ENCODE data around the gene KRTAP10-4.
A peak's percentile ranks its signal among the peaks of the same experiment; 100 is the strongest.
"Not testable (repeated sequence)": the region's sequence is repeated elsewhere in the genome, so short reads cannot be mapped to it uniquely, and the experiment has no call there.

KRTAP10-4 gene

DNA sequence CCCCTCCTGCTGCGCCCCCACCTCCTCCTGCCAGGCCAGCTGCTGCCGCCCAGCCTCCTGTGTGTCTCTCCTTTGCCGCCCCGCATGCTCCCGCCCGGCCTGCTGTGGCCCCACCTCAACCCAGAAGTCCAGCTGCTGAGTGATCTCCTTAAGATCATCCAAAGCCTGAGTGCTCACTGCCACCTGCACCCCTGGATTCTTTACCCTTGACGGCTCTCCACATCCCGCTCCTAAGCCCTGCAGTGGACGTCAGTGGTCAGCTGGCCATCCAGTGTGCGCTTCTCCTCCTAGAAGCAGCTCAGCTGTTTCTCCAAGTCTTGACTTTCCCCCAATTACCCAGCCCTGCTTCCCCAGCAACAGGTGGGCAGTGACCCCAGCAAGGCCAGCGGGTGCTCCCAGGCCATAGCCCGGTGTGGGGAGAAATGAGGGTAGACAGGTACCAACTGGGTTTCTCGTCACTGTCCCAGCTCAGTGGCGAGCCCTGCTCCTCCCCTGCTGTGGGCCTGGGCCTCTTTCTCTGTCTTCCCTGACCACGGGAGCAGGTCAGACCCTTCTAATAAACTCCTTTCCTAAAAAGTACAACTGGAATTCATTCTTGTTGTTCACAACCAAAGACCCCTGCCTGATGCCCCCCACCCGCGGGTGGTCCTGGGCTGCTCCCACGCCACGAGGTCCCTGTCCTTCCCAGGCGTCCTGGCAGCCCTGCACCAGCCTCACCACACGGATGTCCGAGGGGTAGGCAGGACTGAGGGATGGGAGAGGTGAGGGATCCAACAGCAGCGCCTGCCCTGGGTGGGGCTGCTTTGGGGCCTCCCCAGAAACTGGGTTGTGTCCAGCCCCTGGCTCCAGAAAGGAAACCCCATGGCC lies 28.3 kb downstream of the KRTAP10-4 start:
- DNase-seq: no peak

GRCh38 chr21:44602463-44602850 lies 28.9 kb downstream of the KRTAP10-4 start:
- no peak for DNase-seq

DNA sequence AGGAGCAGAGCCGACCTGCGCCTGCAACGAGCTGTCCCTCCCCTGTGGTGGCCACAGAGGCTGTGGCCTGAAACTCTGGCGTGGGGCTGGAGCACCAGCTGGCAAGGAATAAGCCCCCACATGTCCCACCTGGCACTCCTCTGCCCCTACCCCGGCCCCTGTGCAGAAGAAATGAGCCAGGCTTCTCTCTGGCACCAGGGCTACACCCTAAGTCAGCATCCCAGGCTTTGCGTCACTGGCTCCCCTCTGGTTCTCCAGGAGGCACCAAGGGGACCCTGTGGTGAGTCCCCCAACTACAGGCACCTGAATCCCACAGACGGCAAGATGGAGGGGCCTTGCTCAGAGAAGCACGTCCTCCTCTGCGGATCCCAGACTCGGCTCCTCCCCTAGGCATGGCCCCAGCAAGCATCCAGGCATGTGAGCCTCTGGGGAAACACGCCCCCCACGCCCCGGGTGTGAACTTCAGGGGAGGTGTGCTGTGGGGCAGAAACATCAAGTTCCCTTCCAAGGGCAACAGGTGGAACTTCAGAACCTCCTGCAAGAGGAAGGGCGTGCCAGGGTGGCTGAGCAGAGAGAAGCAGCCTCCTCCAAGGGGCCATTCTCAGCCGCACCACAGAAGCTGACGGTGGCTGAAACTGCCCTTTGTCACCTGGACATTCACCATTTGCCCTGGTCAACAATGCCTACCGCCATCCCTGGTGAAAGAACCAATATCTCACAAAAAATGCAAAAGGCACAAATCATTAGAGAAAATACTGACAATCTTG lies 29.8 kb downstream of the KRTAP10-4 start:
- no peak for DNase-seq

DNA sequence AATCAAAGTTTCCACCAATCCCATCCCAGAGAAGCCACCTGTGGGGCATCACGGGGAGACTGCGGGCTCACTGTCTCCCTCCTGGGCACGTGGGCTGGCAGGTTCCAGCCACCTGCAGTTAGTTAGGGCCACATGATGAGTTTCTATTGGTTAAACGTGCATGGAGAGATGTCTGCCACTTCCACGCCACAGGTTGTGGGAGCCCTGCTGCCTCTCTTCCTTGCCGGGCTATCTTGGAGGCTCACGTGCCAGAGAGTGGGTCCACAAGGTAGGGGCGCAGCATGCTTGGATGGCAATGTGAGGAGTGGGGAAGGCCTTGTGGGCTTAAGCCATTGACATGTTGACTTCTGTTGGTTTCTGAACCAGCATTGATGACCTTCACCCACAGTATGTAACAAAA lies 30.4 kb downstream of the KRTAP10-4 start:
- DNase-seq: no peak

GRCh38 chr21:44606495-44606894 lies 33.0 kb downstream of the KRTAP10-4 start:
- no peak for DNase-seq

DNA sequence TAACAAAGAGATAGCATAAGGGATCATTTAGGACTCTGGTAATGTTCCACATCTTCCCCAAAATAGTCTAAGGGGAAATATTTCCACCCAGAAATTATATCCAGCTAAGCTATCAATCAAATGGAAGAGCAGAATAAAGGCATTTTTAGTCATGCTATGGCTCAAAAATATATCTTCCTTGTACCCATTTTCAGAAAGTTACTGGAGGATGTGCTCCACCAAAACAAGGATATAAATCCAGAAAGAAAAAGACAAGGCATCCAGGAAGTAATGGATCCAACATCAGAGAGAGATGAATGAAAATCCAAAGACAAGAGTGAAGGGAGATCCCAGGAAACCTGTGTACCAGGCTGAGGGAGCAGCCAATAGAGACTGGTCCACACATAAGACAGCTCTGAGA lies 35.7 kb downstream of the KRTAP10-4 start:
- no peak for DNase-seq

DNA sequence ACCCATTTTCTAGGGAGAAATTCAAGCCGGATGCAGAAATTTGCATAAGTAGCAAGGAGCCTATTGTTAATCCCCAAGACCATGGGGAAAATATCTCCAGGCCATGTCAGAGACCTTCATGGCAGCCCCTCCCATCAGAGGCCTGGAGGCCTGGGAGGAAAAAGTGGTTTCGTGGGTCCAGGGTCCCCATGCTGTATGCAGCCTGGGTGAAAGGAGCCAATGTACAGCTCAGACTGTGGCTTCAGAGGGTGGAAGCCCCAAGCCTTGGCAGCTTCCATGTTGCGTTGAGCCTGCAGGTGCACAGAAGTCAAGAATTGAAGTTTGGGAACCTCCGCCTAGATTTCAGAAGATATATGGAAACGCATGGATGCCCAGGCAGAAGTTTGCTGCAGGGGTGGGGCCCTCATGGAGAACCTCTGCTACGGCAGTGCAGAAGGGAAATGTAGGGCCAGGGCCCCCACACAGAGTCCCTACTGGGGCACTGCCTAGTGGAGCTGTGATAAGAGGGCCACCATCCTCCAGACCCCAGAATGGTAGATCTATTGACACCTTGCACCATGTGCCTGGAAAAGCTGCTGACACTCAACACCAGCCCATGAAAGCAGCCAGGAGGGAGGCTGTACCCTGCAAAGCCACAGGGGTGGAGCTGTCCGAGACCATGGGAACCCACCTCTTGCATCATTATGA lies 36.8 kb downstream of the KRTAP10-4 start:
- DNase-seq: not testable (repeated sequence)

- DNase-seq: no peak
Observed at GRCh38 chr21:44611551-44611950, 38.0 kb downstream of the KRTAP10-4 start.

DNA sequence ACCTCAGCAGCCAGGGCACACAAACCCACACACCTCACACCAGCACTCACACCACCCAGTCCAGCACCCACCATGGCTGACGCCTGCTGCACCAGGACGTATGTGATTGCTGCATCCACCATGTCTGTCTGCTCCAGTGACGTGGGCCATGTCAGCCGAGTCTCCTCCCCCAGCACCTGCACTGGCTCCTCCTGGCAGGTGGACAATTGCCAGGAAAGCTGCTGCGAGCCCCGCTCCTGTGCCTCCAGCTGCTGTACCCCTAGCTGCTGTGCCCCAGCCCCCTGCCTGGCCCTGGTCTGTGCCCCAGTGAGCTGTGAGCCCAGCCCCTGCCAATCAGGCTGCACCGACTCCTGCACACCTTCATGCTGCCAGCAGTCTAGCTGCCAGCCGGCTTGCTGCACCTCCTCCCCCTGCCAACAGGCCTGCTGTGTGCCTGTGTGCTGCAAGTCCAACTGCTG lies 38.5 kb downstream of the KRTAP10-4 start, which contains the start of gene KRTAP10-8:
Gene KRTAP10-8 (plus strand): TSS at position 51 of the 458 bp plus-strand sequence. CDS start 22 bp downstream, at position 73.
- DNase-seq: no peak

DNA sequence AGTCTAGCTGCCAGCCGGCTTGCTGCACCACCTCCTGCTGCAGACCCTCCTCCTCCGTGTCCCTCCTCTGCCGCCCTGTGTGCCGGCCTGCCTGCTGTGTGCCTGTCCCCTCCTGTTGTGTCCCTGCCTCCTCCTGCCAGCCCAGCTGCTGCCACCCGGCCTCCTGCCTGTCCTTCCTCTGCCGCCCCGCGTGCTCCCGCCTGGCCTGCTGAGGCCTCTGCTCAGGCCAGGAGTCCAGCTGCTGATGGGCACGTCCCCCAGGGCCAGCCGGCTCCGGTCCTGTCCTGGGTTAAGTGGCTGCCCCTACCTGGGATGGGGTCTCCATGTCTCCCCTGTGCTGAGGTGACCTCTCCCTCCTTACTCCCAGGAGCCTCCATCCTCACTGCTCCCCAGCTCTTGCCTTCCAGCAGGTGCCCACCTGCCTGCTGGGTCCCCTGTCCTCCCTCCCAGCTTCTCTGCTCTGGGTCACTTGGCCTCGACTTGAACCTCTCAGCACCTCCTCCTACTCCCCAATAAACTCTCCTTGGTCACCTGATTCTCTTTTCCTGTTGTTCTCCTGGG lies 39.2 kb downstream of the KRTAP10-4 start:
- DNase-seq: no peak

DNA sequence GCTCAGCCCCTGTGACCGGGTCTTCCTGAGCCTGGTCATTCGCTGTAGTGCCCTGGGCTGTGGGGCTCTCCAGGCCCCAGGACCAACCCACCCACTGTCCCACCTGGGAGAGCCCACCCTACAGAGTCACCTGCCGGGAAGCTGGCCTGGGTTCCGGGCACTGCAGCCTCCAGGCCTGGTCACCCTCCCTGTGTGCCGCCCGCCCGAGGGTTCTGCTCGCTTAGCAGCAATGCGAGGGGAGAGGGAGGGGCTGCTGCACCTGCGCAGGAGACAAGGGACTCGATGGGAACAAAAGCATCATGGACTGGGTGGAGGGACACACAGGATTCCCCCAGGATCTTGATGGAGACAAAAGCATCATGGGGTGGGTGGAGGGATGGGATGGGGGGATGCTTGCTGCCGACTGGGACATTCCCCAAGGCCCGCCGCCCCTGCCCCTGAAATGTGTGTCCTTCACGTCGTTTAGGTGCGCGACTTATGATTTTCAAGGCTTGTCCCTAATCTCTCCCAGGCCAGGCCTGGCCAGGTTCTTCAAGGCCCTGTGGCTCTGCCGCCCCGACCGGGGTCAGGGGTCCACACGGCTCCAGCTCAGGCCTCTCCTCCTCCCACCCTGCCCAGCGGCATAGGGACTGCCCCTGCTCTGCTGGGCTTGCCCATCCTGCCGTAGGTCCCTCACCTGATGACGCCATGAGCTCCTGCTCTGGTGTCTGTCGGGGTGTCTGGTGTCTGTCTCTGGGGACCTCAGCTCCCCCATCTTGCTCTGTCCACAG lies 40.0 kb downstream of the KRTAP10-4 start:
- no peak for DNase-seq

- no peak for DNase-seq
Observed at GRCh38 chr21:44614161-44614631, 40.7 kb downstream of the KRTAP10-4 start.

DNA sequence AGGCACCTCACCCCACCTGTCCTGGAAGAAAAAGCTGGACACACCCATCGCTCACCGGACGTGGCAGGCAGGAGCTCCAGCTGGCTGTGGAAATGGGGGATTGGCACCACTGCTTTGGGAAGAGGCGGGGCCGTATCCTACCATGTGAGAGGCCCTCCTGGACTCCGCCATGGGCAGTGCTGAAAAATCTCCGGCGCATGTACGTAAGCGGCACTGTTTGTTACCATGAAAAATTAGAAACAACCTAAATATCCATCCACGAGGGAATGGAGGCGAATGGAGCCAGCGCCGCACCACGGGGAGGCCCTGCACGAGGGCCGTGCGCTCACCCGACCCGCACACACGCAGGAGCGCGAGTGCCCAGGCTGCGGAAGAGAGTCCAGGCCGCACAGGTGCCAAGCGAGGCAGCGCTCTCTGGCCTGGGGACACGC lies 41.4 kb downstream of the KRTAP10-4 start:
- DNase-seq: no peak

DNA sequence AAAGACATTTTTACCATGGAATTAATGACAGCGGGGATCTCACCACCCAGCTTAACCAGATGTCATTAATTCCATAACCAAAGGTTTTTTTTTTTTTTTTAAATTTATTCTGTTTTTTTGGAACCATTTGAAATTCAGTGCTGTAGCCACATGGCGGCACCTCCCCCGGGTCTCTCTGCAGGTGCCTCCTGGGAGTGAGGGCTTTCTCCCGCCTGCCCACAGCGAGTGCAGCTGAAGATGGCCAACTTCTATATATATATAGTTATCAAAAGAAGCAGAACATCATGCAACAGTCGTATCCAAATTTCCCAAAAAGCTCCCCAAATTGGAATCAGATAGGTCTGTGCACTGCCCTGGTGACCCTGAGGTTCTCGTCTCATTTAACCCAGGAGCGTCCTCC lies 41.9 kb downstream of the KRTAP10-4 start:
- DNase-seq: no peak

DNA sequence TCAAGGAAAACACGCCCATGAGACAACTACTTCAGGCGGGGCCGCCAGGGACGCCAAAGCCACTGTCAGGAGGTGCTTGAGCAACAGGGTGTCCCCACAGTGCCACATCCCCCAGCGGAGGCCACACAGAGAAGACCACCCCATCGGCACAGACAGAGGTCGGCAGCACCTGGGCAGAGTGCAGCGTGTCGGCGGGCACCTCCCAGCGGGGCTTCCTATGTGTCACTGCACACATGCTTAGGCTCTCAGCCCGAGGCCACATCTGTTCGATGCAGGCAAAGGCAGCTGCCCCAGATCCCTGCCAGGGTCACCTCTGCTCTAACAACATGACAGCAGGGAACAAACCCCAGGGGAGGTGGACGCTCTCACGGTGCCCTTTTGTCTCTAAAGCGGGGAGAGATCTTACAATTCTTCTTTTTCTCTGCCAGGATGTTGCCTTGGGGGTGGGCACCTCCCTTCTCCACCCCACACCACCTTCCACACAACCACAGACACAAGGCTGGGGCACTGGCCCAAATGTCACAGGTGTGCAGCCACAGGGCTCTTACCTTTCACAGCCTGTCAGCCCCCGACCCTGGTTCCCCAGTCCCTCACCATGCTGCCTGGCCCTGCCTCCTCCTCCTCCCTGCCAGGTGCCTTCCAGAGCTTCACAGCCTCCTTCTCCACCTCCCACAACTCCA lies 42.5 kb downstream of the KRTAP10-4 start:
- no peak for DNase-seq

DNA sequence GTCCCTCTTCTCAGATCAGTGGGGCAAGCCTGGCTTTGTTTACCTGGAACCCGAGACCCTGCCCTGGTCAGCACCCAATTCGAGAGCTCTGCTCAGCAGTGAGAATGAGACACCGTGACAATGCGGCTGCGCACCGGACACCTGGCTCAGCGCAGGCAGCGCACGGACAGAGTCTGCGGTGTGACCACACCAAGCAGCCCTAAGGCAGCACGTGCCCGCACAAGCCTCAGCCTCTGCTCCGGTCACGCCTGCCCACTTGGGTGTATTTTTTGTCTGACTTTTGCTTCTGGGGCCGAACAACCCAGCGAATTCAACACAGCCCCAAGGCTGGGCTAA lies 43.0 kb downstream of the KRTAP10-4 start:
- no peak for DNase-seq

DNA sequence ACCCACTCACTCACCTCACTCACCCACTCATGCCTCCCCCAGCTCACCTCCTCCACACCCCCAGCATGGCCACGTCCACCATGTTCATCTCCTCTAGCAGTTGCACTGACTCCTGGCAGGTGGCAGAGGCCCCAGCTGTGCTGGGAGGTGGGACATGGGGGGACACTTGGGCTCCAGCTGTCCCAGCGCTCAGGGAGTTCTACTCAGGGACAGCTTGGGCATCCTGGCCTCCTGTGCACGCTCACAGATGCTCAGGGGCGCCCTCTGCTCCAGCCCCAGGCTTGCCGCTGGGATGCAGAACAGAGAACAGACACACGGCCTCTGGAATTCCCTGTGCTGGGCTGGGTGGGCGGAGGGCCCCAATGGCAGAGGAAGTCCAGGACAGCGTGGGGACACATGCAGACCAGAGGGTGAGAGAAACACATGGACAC lies 43.6 kb downstream of the KRTAP10-4 start:
- DNase-seq: no peak

GRCh38 chr21:44618504-44618903 lies 45.0 kb downstream of the KRTAP10-4 start:
- peak in 1 of 2 donors; percentile 20 for DNase-seq

DNA sequence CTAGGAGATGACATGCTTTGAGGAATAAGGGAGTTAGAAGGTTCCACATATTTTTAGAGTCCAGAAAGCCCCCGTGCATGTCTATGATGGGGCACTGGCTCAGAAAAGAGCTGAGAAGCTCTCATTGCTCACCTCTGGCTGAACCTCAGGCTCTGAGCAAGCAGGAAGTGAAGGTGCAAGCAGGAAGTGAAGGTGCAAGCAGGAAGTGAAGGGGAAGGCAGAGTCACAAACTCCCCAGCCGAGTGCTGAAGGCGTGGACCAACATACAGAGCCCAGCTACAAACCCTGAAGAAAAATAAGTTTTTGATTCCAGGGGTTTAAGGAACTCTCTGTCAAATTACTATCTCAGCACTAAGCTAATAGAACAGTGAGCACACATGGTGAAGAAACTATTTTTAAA lies 45.4 kb downstream of the KRTAP10-4 start:
- DNase-seq: peak; percentile 70 to 76

- DNase-seq: no peak
Observed at GRCh38 chr21:44619886-44620285, 46.4 kb downstream of the KRTAP10-4 start.

DNA sequence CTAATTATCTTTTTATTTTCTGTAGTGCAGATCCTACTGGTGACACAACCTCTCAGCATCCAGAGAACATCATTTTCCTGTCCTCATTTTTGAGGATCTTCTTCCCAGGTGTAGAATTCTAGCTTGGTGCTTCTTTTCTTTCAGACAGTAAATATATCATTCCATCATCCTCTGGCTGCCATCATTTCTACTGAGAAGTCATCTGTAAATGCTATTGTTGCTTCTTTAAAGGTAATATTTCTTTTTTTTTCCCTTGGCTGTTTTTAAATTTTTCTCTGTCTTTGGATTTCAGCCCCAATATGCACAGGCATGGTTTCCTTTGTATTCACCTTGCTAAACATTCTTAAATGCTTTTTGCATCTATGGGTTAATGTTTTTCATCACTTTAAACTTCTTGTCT lies 50.0 kb downstream of the KRTAP10-4 start:
- DNase-seq: no peak
